B cell (primary cell): Measurements from ENCODE around the gene ATP11A. TPM values are rescaled to one million over a fixed set of nuclear protein-coding genes. Genes with fewer than 3 reads are reported as not detected.

Experiments used
- ATAC-seq: fragments of 200-7000 bp; cut with Tn5 transposase; one replicate; pipeline ENCODE4 v1.10.0; 2021; ENCODE audit warnings: low read depth, mild to moderate bottlenecking, moderate number of reproducible peaks, moderate library complexity
- CTCF ChIA-PET: fragments of 350-600 bp; sonication (Branson Sonifier 250); formaldehyde crosslinking; loops from one replicate; lab custom pipeline; 2021; ENCODE audit warnings: antibody characterized with exemption, inconsistent platforms; lab: Charles Lee
- POLR2A ChIA-PET: fragments of 350-600 bp; sonication (Branson Sonifier 250); formaldehyde crosslinking; loops from one replicate; lab custom pipeline; 2021; ENCODE audit warnings: antibody characterized with exemption; lab: Charles Lee
- DNase-seq: peaks from one replicate; pipeline ENCODE4 v3.0.0; 2013
- H2AFZ ChIP-seq: 2 replicates; pipeline ENCODE4 v1.6.1; 2012; ENCODE audit warnings: mild to moderate bottlenecking, low read depth, low read length; ENCODE audit not compliant: insufficient read depth, poor library complexity, severe bottlenecking
- H3K27ac ChIP-seq, 2 donors: 1 replicate in 1 of 2; 2 replicates in 1 of 2; pipeline ENCODE4 v1.5.1; 2012 to 2013; ENCODE audit warnings: low read length in 2 of 2, mild to moderate bottlenecking in 2 of 2, moderate library complexity in 1 of 2
- H3K27me3 ChIP-seq, 4 experiments: fragments of 200-600 bp in 1 of 4; sonication (generic) in 1 of 4; replicated peaks in 1 of 4; 1 replicate in 2 of 4; 2 replicates in 2 of 4; pipeline versions ENCODE4 v1.6.1 to v1.7.0; 2013 to 2016; ENCODE audit warnings: low read length in 3 of 4, mild to moderate bottlenecking in 2 of 4, mixed read lengths in 1 of 4, moderate library complexity in 1 of 4; ENCODE audit not compliant: insufficient read depth in 4 of 4, control insufficient read depth in 3 of 4; ENCODE audit errors: control extremely low read depth in 1 of 4
- H3K36me3 ChIP-seq, 2 experiments: replicated peaks in 1 of 2; 1 replicate in 1 of 2; 2 replicates in 1 of 2; pipeline versions ENCODE4 v1.6.1 to v1.7.1; 2013; ENCODE audit warnings: low read length in 1 of 2; ENCODE audit not compliant: insufficient read depth in 2 of 2, control insufficient read depth in 1 of 2; ENCODE audit errors: control extremely low read depth in 1 of 2, extremely low read depth in 1 of 2
- H3K4me1 ChIP-seq, 2 donors: fragments of 200-600 bp in 1 of 2; sonication (generic) in 1 of 2; 1 replicate in 1 of 2; 2 replicates in 1 of 2; pipeline versions ENCODE4 v1.5.1 to v1.6.1; 2013 to 2017; ENCODE audit warnings: low read length in 2 of 2; ENCODE audit not compliant: control insufficient read depth in 2 of 2, insufficient read depth in 2 of 2
- H3K4me2 ChIP-seq: replicated peaks from 2 replicates; pipeline ENCODE3; 2012; ENCODE audit warnings: mild to moderate bottlenecking, low read depth, low read length; ENCODE audit not compliant: poor library complexity, severe bottlenecking
- H3K4me3 ChIP-seq, 5 experiments: fragments of 200-600 bp in 1 of 5; sonication (generic) in 1 of 5; 1 replicate in 3 of 5; 2 replicates in 2 of 5; pipeline versions ENCODE4 v1.5.1 to v1.7.0; 2011 to 2016; ENCODE audit warnings: low read length in 4 of 5, mild to moderate bottlenecking in 4 of 5, low read depth in 2 of 5, control low read depth in 1 of 5, moderate library complexity in 1 of 5; ENCODE audit not compliant: insufficient read depth in 1 of 5; ENCODE audit errors: control extremely low read depth in 1 of 5, extremely low read depth in 1 of 5
- H3K79me2 ChIP-seq: fragments of 200-600 bp; sonication (generic); one replicate; pipeline ENCODE4 v1.6.0; 2016; ENCODE audit warnings: low read length; ENCODE audit not compliant: control insufficient read depth, insufficient read depth
- H3K9ac ChIP-seq: fragments of 200-600 bp; sonication (generic); 2 replicates; pipeline ENCODE4 v1.6.1; 2017; ENCODE audit warnings: mild to moderate bottlenecking, low read length, moderate library complexity
- H3K9me3 ChIP-seq, 3 donors: one replicate each; pipeline versions ENCODE4 v1.6.1 to v1.7.1; 2013; ENCODE audit warnings: low read length in 2 of 3; ENCODE audit not compliant: control insufficient read depth in 2 of 3, insufficient read depth in 1 of 3; ENCODE audit errors: control extremely low read depth in 1 of 3
- H4K20me1 ChIP-seq: 2 replicates; pipeline ENCODE4 v1.6.0; 2012; ENCODE audit warnings: mild to moderate bottlenecking, low read length; ENCODE audit not compliant: insufficient read depth, control insufficient read depth, poor library complexity, severe bottlenecking
- H3K27ac Mint-ChIP-seq: one replicate; pipeline ENCODE4 v1.8.0; 2021; ENCODE audit warnings: mixed read lengths
- H3K27me3 Mint-ChIP-seq: one replicate; pipeline ENCODE4 v1.8.0; 2021; ENCODE audit warnings: mixed read lengths
- H3K4me1 Mint-ChIP-seq: one replicate; pipeline ENCODE4 v1.8.0; 2021; ENCODE audit warnings: mixed read lengths
- H3K4me3 Mint-ChIP-seq: one replicate; pipeline ENCODE4 v1.8.0; 2021; ENCODE audit warnings: mixed read lengths
- H3K9me3 Mint-ChIP-seq: one replicate; pipeline ENCODE4 v1.8.0; 2022; ENCODE audit warnings: mixed read lengths; ENCODE audit not compliant: insufficient read depth
- CTCF ChIP-seq: fragments of 200-600 bp; IDR thresholded peaks from one replicate; pipeline ENCODE4 v1.8.0; 2022; ENCODE audit warnings: antibody characterized with exemption, mild to moderate bottlenecking
- EZH2 ChIP-seq: IDR thresholded peaks from 2 replicates; pipeline ENCODE4 v1.6.1; 2012; ENCODE audit warnings: borderline replicate concordance, low read depth, mild to moderate bottlenecking, moderate library complexity, low read length; ENCODE audit not compliant: insufficient read depth, poor library complexity, severe bottlenecking
- WGBS: methylation state at CpG from one replicate; pipeline ENCODE4 v1.1.5; 2013; ENCODE audit warnings: missing lambda C conversion rate; ENCODE audit not compliant: insufficient coverage; 5-methylcytosine and 5-hydroxymethylcytosine counted together
- intact Hi-C: fragments of 100-400 bp; cut with micrococcal nuclease; formaldehyde crosslinking; loops from one replicate; pipeline ENCODE4 v1.10.0; 2022
- polyA plus RNA-seq: library from polyadenylated mRNA; depleted of rRNA; stranded (reverse); fragments of >200 nt; gene quantifications from 2 replicates; pipeline ENCODE4 v1.2.3, GENCODE V29; 2012
- total RNA-seq, 2 donors: library from RNA; stranded (reverse); fragments of 120-200 nt in 1 of 2; gene quantifications; 1 replicate in 1 of 2; 2 replicates in 1 of 2; pipeline versions ENCODE4 v1.2.3 to v1.2.4, GENCODE V29; 2013 to 2022

The ATP11A gene
- total and polyA plus RNA-seq, 2 donors (not counting 1 experiment from before 2014, with no cell fraction given): 36.9 to 60.3 TPM

GRCh38 chr13:112902669-112903068, 212.8 kb downstream of the ATP11A start:
- TF ChIP-seq CTCF (no peak), EZH2 (no peak)
- Histone ChIP-seq H3K27me3 (peaks cover 0 to 4% (median 0%) of the 10 kb centered on the region in 4 experiments), H4K20me1 (no peaks in the 10 kb centered on the region), H3K27ac (no peak overlapping the region), H3K36me3 (no peaks in the 10 kb centered on the region), H2AFZ (no peak overlapping the region), H3K4me2 (no peak overlapping the region), H3K9me3 (peaks cover 0 to 34% (median 11%) of the 10 kb centered on the region in 3 donors), H3K4me3 (no peak overlapping the region), H3K4me1 (peaks cover 8 to 9% of the 10 kb centered on the region in 2 donors), H3K9ac (no peak overlapping the region), H3K79me2 (no peaks in the 10 kb centered on the region)
- no peak for DNase-seq
- ChIA-PET CTCF (no interaction called here), POLR2A (no interaction called here)
- 95% methylated on average over 2 of the region's 2 CpGs for WGBS
- no peak overlapping the region for H3K27ac Mint-ChIP-seq
- no peak overlapping the region for H3K4me3 Mint-ChIP-seq
- ATAC-seq: no peak
- peaks cover 2% of the 10 kb centered on the region for H3K9me3 Mint-ChIP-seq
- intact Hi-C loops: no loop called here
- H3K27me3 Mint-ChIP-seq: no peaks in the 10 kb centered on the region
- peaks cover 19% of the 10 kb centered on the region for H3K4me1 Mint-ChIP-seq

GRCh38 chr13:112903071-112903577, 213.3 kb downstream of the ATP11A start:
- Mint-ChIP-seq H3K27ac (no peak overlapping the region), H3K4me3 (no peak overlapping the region), H3K27me3 (no peaks in the 10 kb centered on the region), H3K4me1 (peaks cover 23% of the 10 kb centered on the region), H3K9me3 (peaks cover 2% of the 10 kb centered on the region)
- Histone ChIP-seq H3K4me2 (no peak overlapping the region), H2AFZ (no peak overlapping the region), H3K36me3 (no peaks in the 10 kb centered on the region), H3K9me3 (peaks cover 0 to 34% (median 11%) of the 10 kb centered on the region in 3 donors), H3K79me2 (no peaks in the 10 kb centered on the region), H4K20me1 (no peaks in the 10 kb centered on the region), H3K9ac (no peak overlapping the region), H3K4me3 (no peak overlapping the region), H3K4me1 (peaks cover 13% of the 10 kb centered on the region in 2 donors), H3K27ac (no peak overlapping the region), H3K27me3 (peaks cover 0 to 4% (median 0%) of the 10 kb centered on the region in 4 experiments)
- ATAC-seq: no peak
- no peak for DNase-seq
- ChIA-PET CTCF (interaction anchor here (0.8 kb wide), 1 partner anchor 29 kb away, joined by 3 read pairs; no protein-coding TSS in a partner anchor), POLR2A (no interaction called here)
- intact Hi-C loops: no loop called here
- TF ChIP-seq CTCF: no peak
- no peak for TF ChIP-seq EZH2
- 85% methylated on average over 8 of the region's 8 CpGs for WGBS
